NCI-H2171 (cell line): ENCODE data around the gene DGKH.

Experiments used
- DNase-seq: peaks from one replicate; lab custom pipeline; 2025; lab: John Stamatoyannopoulos, UW

Gene DGKH, protein sequence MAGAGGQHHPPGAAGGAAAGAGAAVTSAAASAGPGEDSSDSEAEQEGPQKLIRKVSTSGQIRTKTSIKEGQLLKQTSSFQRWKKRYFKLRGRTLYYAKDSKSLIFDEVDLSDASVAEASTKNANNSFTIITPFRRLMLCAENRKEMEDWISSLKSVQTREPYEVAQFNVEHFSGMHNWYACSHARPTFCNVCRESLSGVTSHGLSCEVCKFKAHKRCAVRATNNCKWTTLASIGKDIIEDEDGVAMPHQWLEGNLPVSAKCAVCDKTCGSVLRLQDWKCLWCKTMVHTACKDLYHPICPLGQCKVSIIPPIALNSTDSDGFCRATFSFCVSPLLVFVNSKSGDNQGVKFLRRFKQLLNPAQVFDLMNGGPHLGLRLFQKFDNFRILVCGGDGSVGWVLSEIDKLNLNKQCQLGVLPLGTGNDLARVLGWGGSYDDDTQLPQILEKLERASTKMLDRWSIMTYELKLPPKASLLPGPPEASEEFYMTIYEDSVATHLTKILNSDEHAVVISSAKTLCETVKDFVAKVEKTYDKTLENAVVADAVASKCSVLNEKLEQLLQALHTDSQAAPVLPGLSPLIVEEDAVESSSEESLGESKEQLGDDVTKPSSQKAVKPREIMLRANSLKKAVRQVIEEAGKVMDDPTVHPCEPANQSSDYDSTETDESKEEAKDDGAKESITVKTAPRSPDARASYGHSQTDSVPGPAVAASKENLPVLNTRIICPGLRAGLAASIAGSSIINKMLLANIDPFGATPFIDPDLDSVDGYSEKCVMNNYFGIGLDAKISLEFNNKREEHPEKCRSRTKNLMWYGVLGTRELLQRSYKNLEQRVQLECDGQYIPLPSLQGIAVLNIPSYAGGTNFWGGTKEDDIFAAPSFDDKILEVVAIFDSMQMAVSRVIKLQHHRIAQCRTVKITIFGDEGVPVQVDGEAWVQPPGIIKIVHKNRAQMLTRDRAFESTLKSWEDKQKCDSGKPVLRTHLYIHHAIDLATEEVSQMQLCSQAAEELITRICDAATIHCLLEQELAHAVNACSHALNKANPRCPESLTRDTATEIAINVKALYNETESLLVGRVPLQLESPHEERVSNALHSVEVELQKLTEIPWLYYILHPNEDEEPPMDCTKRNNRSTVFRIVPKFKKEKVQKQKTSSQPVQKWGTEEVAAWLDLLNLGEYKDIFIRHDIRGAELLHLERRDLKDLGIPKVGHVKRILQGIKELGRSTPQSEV

DNA sequence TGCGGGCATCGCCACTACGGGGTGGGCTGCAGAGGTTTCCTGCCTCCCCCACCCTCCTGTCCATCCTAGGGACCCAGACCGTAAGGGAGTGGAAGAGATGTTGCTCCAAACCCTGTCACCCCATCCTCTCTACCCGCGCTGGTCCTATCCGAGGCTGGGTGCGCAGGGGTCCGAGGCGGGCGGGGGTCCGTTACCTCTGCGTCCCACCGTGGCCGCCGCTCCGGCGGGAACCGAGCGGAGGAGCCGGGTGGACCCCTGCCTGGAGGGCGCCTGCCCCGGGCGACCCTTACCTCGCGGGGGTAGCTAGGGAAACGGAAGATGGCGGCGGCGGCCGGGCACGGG lies at the start of gene DGKH:
Gene DGKH, plus strand, starts transcription at position 307 of the 342 bp plus-strand sequence. CDS start 126 bp downstream, outside the sequence.
- no peak for DNase-seq

DNA sequence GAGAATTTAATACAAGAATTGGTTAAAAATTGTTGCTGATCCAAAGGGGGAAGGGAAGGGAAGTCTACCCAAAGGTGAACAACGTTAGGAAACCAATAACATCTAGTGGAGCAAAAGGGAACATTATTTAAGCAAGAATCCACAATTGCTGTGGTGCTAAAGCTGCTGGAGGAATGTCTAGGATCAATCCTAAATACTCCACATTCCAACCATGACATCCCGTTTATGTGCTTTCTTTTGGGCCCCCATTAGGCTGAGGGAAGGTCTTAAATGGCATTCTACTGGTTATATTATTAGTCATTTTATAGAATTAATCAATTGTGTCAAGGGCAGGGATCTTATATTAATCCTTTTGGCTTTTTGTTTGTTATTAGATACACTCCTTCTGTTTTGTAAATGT lies 47.6 kb upstream of the DGKH start:
- DNase-seq: no peak

DNA sequence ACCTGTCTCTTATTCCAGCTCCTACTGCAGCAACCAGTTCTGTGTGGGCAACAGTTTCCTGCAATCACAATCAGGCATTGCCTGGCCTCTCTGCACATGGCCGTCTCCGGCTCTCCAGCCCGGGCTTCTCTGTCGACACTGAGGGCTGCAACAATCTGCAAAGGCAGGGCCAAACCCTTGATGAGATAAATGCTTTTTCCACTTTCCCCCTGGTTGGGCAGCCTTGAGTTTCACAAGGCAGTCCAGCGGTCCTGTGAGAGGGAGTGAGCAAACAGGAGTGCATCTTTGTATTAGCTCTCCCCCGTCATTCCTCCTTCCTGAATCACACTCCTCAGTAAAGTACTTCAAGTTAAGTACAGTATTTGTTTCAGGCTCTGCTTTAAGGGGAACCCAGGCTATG lies 46.9 kb upstream of the DGKH start:
- DNase-seq: no peak

DNA sequence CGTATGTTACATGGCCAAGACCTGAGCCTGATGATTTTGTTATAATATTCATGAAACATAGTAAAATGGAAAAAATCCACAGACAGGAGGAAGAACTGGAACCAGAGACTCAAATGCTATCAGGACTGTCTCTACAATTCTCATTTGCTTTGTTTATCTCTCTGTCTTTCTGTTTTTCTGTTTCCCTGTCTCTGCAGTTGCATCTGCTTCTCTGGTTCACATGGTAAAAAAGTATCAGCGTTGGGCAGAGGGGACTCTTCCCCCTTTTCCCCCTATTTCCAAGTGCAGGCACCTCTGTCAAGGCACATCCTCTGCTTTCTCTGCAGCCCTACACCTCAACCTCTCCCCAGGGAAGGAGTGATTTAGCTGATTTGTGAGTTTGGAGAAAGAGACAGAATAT lies 46.4 kb upstream of the DGKH start:
- no peak for DNase-seq

DNA sequence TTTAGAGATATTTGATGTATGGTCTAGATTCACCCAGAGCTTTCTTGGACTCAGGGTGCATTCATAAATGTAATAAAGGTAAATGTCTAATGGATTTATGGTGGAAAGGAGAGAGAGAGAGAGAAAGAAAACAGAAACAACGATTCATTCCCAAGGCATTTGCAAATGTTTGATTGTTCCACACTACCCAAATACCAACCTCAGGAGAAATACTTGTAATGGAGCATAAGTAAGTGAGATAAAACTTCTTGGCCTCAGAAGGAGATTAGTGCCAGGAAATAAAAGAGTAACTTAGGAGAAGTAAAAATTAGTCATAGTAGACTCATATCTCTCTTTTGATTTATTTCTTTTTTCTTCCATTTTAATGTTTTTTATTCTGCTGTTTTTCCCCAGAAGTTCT lies 40.6 kb upstream of the DGKH start:
- no peak for DNase-seq

DNA sequence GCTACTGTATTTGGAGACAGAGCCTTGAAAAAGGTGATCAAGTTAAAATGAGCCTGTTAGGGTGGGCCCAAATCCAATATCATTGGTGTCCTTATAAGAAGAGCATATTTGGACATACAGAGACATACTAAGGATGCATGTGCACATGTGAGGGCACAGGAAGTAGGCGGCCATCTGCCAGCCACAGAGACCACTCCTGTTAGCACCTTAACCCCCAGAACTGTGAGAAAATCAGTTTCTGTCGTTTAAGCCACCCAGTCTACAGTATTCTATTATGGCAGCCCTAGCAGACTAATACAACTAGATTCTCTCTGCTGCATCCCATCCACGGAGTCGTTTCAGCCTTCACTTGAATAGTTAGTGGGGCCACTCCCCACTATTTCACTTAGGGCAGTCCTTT lies 39.4 kb upstream of the DGKH start:
- DNase-seq: no peak

DNA sequence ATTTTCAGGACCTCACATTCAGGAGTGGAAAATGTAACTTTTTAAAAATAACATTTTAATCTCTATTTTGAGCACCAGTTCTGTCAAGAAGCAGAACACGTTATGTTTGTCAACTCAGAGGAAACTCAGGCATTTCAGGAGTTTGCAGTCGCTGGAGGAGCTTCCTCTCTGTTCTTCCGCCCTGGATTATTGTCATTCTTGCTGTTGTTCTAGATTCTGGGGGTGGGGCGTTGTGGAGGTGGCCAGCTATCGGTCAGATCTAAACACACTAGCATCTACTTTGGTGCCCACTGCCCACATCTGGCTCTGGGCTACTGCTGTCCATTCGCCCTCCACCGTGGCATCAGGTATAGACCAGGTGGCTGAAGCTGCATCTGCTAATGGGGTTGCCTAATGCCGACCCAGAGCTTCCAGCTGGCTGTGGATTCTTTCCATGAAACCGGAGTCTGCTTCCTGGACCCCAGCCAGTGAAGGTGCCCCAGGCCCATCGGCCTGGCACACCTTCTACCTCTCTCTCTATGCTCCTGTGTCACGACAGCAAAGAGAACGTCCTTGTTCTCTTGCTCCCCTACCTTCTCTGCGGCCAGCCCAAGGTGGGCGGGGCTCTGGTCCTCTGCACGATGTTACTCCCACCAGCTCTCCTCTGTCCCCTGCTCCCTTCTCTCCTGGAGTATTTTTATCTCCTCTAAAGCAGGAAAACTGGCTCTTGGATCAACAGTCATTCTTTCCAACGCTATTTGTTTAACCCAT lies 36.7 kb upstream of the DGKH start:
- DNase-seq: no peak

DNA sequence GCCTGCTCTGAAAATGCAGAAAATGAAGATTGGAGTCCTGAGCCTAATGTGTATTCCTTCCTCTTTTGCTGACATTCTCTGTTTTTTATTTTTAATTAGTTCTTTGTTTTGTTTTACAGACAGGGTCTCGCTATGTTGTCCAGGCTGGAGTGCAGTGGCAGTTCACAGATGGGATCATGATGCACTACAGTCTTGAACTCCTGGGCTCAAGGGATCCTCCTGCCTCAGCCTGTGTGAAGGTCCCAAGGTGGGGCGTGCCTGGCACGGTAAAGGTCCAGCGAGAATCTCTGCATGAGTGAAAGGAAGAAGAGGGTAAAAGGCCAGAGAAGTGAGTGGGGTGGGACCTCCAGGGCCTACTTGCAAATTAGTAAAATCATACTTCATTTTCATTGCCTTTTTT lies 34.3 kb upstream of the DGKH start:
- no peak for DNase-seq

DNA sequence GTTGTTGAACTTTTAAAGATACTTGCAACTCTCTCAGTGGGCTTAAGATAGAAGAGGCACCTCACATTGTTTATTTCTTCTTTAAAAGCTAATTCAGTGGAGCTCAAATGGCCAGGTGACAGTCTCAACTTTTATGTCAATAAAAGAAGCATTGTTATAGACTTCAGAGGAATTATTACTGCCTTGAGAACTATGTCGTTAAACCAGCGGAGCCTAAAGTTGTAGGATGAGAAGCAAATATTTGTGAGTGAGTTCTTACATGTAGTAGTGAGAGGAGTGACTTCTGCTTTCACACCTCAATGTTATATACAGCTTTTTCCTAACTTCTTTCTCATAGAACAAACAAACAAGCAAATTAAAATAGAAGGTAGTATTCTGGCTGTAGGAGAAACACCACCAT lies 31.2 kb upstream of the DGKH start:
- no peak for DNase-seq

DNA sequence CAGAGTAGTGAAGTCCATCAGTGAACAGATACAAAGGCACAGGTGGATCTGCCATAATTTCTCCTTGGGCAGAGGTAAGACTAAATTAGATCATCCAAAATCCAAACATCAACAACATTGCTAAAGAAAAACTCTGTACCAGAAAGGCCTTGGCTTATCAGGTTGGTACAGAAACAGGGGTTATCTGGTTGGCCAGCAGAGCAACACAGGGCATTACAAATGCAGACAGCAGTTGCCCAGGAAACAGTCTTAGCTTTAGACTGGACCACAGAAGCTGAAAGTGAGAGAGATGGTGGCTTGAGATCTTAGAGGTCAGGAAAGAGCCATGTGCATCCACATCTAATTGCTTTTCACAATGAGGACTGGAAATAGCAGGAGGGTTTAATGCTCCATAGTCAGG lies 26.6 kb upstream of the DGKH start:
- DNase-seq: no peak

DNA sequence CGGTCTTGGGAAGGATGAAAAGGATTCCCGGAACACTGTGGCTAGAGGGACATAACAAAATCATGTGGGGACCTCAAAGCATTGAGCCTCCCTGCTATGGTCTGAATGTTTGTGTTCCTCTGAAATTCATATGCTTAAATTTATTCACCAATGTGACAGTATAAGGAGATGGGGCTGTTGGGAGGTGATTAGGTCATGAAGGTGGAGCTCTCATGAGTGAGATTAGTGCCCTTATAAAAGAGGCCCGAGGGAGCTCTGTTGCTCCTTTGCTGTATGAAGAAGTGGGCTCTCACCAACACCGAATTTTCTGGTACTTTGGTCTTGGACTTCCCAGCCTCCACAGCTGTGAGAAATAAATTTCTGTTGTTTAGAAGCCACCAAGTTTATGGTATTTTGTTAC lies 26.1 kb upstream of the DGKH start:
- DNase-seq: no peak

DNA sequence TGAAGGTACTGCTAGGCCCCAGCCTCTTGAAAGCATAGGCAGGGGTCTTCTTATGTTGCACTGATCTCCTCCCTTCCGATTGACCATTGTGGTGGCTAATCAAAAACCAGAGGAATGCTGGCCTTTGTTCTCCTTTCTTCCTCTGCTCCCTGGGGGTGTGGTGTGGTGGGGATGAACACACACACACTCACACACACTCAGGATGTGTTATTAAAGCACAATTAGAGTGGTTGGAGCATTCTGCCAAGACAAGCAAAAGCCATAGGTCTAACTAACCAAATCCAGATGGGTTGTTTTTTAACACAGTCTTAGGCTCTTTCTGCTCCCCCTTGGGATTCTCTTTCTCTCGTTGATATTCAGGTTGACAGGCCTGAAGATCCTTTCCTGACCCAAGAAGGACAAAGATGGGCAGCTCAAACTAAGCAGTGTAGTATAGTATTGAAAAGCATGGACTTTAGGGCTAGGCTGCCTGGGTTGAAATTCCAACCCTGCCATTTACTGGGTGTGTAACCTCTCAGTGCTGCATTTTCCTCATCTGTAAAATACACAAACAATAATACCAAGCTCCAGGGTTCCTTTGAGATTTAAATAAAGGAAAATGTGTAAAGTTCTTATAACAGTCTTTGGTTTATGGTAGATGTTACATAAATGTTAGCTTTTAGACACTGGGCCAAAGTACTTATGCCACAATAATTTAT lies 25.5 kb upstream of the DGKH start:
- DNase-seq: no peak

DNA sequence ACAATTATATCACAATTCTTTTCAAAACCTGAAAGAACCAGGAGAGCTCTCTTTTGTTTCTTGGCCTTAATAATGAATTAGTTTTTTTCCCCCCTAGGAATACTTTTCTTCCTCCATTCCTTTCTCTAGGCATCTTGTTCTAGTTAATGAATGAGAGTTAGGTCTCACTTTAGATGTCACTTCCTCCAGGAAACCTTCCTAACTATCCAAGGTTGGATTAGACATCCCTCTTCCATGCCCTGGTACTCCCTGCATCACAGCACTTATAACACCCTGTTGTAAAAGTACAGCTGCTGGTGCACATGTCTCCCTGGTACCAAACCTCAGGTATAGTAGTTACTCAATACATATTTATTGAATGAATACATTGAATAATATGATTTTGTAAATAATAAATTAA lies 21.2 kb upstream of the DGKH start:
- DNase-seq: no peak

DNA sequence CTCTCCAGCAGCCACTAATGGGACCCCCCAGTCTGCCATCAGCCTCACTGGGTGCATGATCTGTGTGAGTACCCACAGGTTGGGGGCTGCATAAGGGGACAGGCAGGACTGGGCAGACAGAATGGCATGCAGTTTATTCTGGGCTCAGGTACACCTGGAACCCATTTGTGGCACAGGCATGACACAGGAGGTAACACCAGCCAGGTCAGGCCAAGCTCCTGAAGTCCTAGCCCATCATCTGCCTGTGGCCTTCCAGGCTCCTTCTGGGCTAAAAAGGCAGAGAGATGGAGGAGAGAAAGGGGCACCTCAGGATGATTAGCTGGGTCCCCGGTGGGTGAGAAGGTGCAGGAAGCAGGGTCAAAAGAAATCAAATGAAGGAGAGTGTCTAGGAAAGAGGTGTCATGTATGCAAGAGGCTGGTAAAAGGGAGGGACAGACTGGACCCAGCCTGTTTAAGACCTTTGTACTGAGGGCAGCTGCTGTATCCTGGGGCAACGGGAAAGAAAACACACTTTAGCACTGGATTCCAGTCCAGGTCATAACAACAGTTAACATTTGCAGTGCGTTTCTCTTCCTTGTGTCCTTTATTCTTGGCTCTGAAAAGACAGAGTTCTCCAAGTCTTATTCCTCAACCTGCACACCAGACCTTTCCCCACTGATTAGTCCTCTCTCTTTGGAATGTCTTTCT lies 20.2 kb upstream of the DGKH start:
- DNase-seq: no peak

DNA sequence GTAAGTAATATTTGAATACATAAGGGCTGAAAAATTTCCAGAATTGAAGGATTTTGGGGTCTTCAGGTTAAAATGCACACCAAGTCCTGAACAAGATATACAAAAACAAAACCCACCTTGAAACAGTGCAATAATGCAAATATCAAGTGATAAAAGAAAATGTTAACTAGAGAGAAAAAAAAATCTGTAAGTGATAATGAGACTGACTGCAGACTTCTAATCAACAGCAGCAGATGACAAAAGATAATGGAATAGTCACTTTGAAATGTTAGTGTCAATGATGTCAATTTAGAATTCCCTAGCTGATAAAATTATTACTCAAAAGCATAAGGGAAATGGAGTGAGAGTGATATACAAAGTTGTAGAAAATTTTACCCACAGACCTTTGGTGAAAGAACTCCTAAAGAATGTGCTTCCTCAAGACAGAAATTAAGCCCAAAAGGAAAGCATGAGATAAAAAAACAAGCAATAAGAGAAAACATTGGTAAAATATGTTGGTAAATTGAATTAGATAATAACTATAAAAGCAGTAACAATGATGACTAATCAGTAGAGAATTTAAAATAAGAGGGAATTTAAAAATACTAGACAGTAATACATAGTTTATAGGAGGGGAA lies 12.4 kb upstream of the DGKH start:
- DNase-seq: no peak

DNA sequence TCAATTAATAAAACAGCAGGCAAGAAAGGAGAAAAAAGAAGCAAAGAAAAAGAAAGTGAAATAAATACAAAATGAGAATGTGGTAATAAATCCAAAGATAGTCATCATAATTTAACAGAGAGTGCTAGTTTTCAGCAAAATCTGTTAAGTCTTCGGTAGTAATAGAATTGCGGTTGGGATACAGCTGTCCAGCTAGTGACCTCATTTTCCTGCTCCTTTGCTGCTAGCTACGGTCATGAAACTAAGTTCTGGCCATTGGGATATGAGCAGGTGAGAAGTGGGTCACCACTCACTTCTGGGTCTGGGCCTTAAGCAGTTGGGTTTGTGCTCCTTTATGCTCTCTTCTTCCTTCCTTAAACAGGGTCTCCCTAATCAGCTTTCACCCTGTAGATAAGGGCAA lies 11.7 kb upstream of the DGKH start:
- DNase-seq: no peak

DNA sequence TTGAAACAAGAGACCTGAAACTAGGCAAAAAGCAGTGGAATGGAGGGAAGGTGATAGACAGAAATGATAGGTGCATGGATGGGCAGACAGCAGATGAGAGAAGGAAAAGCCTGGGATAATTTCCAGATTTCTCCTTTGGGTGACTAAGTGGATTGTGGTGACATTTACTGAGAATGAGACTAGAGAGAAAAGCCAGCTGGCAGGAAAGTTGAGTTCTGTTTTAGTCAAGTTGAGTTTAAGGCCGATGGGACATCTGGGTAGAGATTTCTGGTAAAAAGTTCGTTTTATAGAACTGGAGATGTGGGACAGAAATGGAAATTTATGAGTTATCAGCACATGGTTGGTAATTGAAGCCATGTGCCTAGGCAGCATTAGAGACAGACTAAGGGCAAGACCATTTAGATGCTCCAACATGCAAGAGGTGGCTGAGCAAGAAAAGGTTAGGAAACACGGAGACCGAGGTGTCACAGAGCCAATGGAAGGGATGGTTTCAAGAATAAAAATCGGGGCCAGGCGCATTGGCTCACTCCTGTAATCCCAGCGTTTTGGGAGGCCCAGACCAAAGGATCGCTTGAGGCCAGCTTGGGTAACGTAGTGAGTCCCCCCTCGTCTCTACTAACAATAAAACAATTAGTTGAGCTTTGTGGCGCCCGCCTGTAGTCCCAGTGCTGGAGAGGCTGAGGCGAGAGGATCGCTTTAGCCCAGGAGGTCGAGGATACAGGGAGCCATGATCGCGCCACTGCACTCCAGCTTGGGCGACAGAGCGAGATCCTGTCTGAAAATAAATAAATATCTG lies 9.6 kb upstream of the DGKH start:
- no peak for DNase-seq

DNA sequence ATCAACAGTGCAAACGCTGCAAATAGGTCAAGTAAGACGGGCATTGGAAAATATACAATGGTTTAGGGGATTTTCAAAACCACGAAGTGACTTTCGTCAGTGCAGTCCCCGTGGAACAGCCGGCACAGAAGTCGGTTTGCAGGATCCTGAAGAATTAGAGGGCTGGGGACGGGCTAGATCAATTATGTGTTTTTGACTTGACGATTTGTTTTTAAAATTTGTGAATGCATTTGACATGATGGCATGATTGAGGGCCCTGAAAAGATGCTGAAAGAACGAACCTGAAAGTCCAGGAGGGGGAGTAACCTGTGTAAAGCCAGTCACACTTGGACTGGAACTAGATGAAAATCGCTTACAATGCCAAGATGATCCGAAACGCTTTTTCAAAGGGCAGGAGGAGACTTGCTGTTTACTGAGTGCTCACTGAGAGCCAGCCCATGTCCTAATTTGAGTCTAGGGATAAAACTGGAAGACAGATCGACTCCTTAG lies 8.9 kb upstream of the DGKH start:
- no peak for DNase-seq
